ENCODE results near the gene SASH3. TPM values are rescaled to one million over a fixed set of nuclear protein-coding genes. Genes with fewer than 3 reads are reported as not detected.

The SASH3 gene
- total RNA-seq, 8 experiments from 2014 or later, result 0.15 to 0.35 (median 0.24) TPM; not detected in 3

- Histone ChIP-seq H3K27ac (no peak overlapping the region), H3K4me3 (no peak overlapping the region), H3K4me1 (replicated peaks in 1 of 2) (no peaks in the 10 kb centered on the region)
- WGBS, 10 experiments, result 48% methylated on average over 3 of the region's 3 CpGs; no CpG with 5 or more reads in 9 of the 10 experiments
- ATAC-seq (replicated peaks in 6 of 8), result no peak
- in situ Hi-C loops (cut with MboI; ENCODE audit: low pct_unique_long_range_greater_than_20kb in 2 of 9, low sequenced_read_pairs in 9 of 9, unreplicated experiment in 9 of 9), result no loop called here
Observed at GRCh38 chrX:129762448-129762847, 17.3 kb upstream of the SASH3 start.

GRCh38 chrX:129763666-129764065, 16.1 kb upstream of the SASH3 start:
- in situ Hi-C loops (cut with MboI; ENCODE audit: low pct_unique_long_range_greater_than_20kb in 2 of 9, low sequenced_read_pairs in 9 of 9, unreplicated experiment in 9 of 9), result no loop called here
- no peak overlapping the region for H3K27ac ChIP-seq
- no peaks in the 10 kb centered on the region for H3K4me1 ChIP-seq (replicated peaks in 1 of 2)
- no peak for ATAC-seq (replicated peaks in 6 of 8)
- H3K4me3 ChIP-seq, result no peak overlapping the region

GRCh38 chrX:129768186-129768585, 11.6 kb upstream of the SASH3 start:
- 60% methylated on average over 2 of the region's 8 CpGs; no CpG with 5 or more reads in 9 of the 10 experiments for WGBS, 10 experiments
- no peaks in the 10 kb centered on the region for H3K4me1 ChIP-seq (replicated peaks in 1 of 2)
- no peak overlapping the region for H3K4me3 ChIP-seq
- in situ Hi-C loops (cut with MboI; ENCODE audit: low pct_unique_long_range_greater_than_20kb in 2 of 9, low sequenced_read_pairs in 9 of 9, unreplicated experiment in 9 of 9), result no loop called here
- no peak for ATAC-seq (replicated peaks in 6 of 8)
- H3K27ac ChIP-seq, result no peak overlapping the region

- 62 to 100% (median 75%) methylated on average over 1 to 3 of the region's 8 CpGs; no CpG with 5 or more reads in 7 of the 10 experiments for WGBS, 10 experiments
- no peak for ATAC-seq (replicated peaks in 6 of 8)
- Histone ChIP-seq H3K4me3 (no peak overlapping the region), H3K4me1 (replicated peaks in 1 of 2) (no peaks in the 10 kb centered on the region), H3K27ac (no peak overlapping the region)
- in situ Hi-C loops (cut with MboI; ENCODE audit: low pct_unique_long_range_greater_than_20kb in 2 of 9, low sequenced_read_pairs in 9 of 9, unreplicated experiment in 9 of 9), result no loop called here
Observed at GRCh38 chrX:129768586-129769466, 10.9 kb upstream of the SASH3 start.

- ATAC-seq (replicated peaks in 6 of 8), result peak in 3 of 8 experiments; percentile 52 to 85 (median 65)
- WGBS, 10 experiments, result 60% methylated on average over 1 of the region's 9 CpGs; no CpG with 5 or more reads in 9 of the 10 experiments
- Histone ChIP-seq H3K4me3 (no peak overlapping the region), H3K27ac (no peak overlapping the region), H3K4me1 (replicated peaks in 1 of 2) (no peaks in the 10 kb centered on the region)
- in situ Hi-C loops (cut with MboI; ENCODE audit: low pct_unique_long_range_greater_than_20kb in 2 of 9, low sequenced_read_pairs in 9 of 9, unreplicated experiment in 9 of 9), result no loop called here
Observed at GRCh38 chrX:129769467-129770154, 10.1 kb upstream of the SASH3 start.

GRCh38 chrX:129771266-129771995, 8.3 kb upstream of the SASH3 start:
- no peak overlapping the region for H3K27ac ChIP-seq
- WGBS, 10 experiments, result 10 to 80% (median 53%) methylated on average over 1 to 6 of the region's 14 CpGs; no CpG with 5 or more reads in 5 of the 10 experiments
- no peaks in the 10 kb centered on the region for H3K4me1 ChIP-seq (replicated peaks in 1 of 2)
- in situ Hi-C loops (cut with MboI; ENCODE audit: low pct_unique_long_range_greater_than_20kb in 2 of 9, low sequenced_read_pairs in 9 of 9, unreplicated experiment in 9 of 9), result no loop called here
- no peak overlapping the region for H3K4me3 ChIP-seq
- ATAC-seq (replicated peaks in 6 of 8), result no peak

GRCh38 chrX:129772796-129773431, 6.8 kb upstream of the SASH3 start:
- no peaks in the 10 kb centered on the region for H3K4me1 ChIP-seq (replicated peaks in 1 of 2)
- ATAC-seq (replicated peaks in 6 of 8), result no peak
- 52 to 100% (median 87%) methylated on average over 1 to 5 of the region's 14 CpGs; no CpG with 5 or more reads in 7 of the 10 experiments for WGBS, 10 experiments
- no peak overlapping the region for H3K4me3 ChIP-seq
- H3K27ac ChIP-seq, result no peak overlapping the region
- in situ Hi-C loops (cut with MboI; ENCODE audit: low pct_unique_long_range_greater_than_20kb in 2 of 9, low sequenced_read_pairs in 9 of 9, unreplicated experiment in 9 of 9), result no loop called here

- ATAC-seq (replicated peaks in 6 of 8), result peak in 3 of 8 experiments; percentile 57 to 64 (median 61)
- 17 to 100% (median 75%) methylated on average over 1 to 2 of the region's 4 CpGs; no CpG with 5 or more reads in 6 of the 10 experiments for WGBS, 10 experiments
- Histone ChIP-seq H3K4me3 (no peak overlapping the region), H3K27ac (no peak overlapping the region), H3K4me1 (replicated peaks in 1 of 2) (no peaks in the 10 kb centered on the region)
- in situ Hi-C loops (cut with MboI; ENCODE audit: low pct_unique_long_range_greater_than_20kb in 2 of 9, low sequenced_read_pairs in 9 of 9, unreplicated experiment in 9 of 9), result no loop called here
Observed at GRCh38 chrX:129773649-129774458, 5.9 kb upstream of the SASH3 start.

GRCh38 chrX:129777218-129778030, 2.3 kb upstream of the SASH3 start:
- Histone ChIP-seq H3K27ac (no peak overlapping the region), H3K4me1 (replicated peaks in 1 of 2) (no peaks in the 10 kb centered on the region), H3K4me3 (no peak overlapping the region)
- WGBS, 10 experiments, result 45 to 100% (median 88%) methylated on average over 1 to 8 of the region's 30 CpGs; no CpG with 5 or more reads in 6 of the 10 experiments
- in situ Hi-C loops (cut with MboI; ENCODE audit: low pct_unique_long_range_greater_than_20kb in 2 of 9, low sequenced_read_pairs in 9 of 9, unreplicated experiment in 9 of 9), result no loop called here
- peak in 1 of 8 experiments; percentile 56 for ATAC-seq (replicated peaks in 6 of 8)

- Histone ChIP-seq H3K4me1 (replicated peaks in 1 of 2) (no peaks in the 10 kb centered on the region), H3K27ac (no peak overlapping the region), H3K4me3 (no peak overlapping the region)
- 40% methylated on average over 2 of the region's 7 CpGs; no CpG with 5 or more reads in 9 of the 10 experiments for WGBS, 10 experiments
- ATAC-seq (replicated peaks in 6 of 8), result no peak
- in situ Hi-C loops (cut with MboI; ENCODE audit: low pct_unique_long_range_greater_than_20kb in 2 of 9, low sequenced_read_pairs in 9 of 9, unreplicated experiment in 9 of 9), result no loop called here
Observed at GRCh38 chrX:129779086-129779672, 570 bp upstream of the SASH3 start.

GRCh38 chrX:129780441-129781105, 824 bp downstream of the SASH3 start:
- Histone ChIP-seq H3K4me1 (replicated peaks in 1 of 2) (no peaks in the 10 kb centered on the region), H3K27ac (no peak overlapping the region), H3K4me3 (no peak overlapping the region)
- ATAC-seq (replicated peaks in 6 of 8), result no peak
- in situ Hi-C loops (cut with MboI; ENCODE audit: low pct_unique_long_range_greater_than_20kb in 2 of 9, low sequenced_read_pairs in 9 of 9, unreplicated experiment in 9 of 9), result no loop called here
- WGBS, 10 experiments, result 56 to 100% (median 100%) methylated on average over 1 to 2 of the region's 6 CpGs; no CpG with 5 or more reads in 7 of the 10 experiments
